ENCODE data around the gene FRAS1.

- no peak for TF ChIP-seq POLR2A (IDR thresholded peaks at IDR 0.05)
- TF ChIP-seq, protein P1, sequence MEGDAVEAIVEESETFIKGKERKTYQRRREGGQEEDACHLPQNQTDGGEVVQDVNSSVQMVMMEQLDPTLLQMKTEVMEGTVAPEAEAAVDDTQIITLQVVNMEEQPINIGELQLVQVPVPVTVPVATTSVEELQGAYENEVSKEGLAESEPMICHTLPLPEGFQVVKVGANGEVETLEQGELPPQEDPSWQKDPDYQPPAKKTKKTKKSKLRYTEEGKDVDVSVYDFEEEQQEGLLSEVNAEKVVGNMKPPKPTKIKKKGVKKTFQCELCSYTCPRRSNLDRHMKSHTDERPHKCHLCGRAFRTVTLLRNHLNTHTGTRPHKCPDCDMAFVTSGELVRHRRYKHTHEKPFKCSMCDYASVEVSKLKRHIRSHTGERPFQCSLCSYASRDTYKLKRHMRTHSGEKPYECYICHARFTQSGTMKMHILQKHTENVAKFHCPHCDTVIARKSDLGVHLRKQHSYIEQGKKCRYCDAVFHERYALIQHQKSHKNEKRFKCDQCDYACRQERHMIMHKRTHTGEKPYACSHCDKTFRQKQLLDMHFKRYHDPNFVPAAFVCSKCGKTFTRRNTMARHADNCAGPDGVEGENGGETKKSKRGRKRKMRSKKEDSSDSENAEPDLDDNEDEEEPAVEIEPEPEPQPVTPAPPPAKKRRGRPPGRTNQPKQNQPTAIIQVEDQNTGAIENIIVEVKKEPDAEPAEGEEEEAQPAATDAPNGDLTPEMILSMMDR (IDR thresholded peaks at IDR 0.05), result no peak
Observed at GRCh38 chr4:78510108-78510507, 453.0 kb downstream of the FRAS1 start.
